Activated B cell treated with CpG ODN at 0.5 μM for 24 hours (primary cell): ENCODE measurements around the gene C11orf65. TPM values are rescaled to one million over a fixed set of nuclear protein-coding genes. Genes with fewer than 3 reads are reported as not detected.

Experiments
- ATAC-seq: fragments of 200-7000 bp; cut with Tn5 transposase; one replicate; pipeline ENCODE4 v1.10.0; 2021; ENCODE audit warnings: low read depth, mild to moderate bottlenecking, moderate library complexity
- CTCF ChIA-PET: fragments of 350-600 bp; sonication (Branson Sonifier 250); formaldehyde crosslinking; loops from one replicate; lab custom pipeline; 2021; ENCODE audit warnings: antibody characterized with exemption; lab: Charles Lee
- POLR2A ChIA-PET: fragments of 350-600 bp; sonication (Branson Sonifier 250); formaldehyde crosslinking; loops from one replicate; lab custom pipeline; 2021; ENCODE audit warnings: antibody characterized with exemption; lab: Charles Lee
- DNase-seq: peaks from one replicate; pipeline ENCODE4 v3.0.0; 2022
- H3K27ac Mint-ChIP-seq: one replicate; pipeline ENCODE4 v1.8.0; 2020; ENCODE audit warnings: mixed read lengths
- H3K27me3 Mint-ChIP-seq: one replicate; pipeline ENCODE4 v1.8.0; 2021; ENCODE audit warnings: mixed read lengths
- H3K36me3 Mint-ChIP-seq: one replicate; pipeline ENCODE4 v1.8.0; 2021; ENCODE audit warnings: low read depth, mixed read lengths
- H3K4me1 Mint-ChIP-seq: one replicate; pipeline ENCODE4 v1.8.0; 2021; ENCODE audit warnings: mixed read lengths
- H3K4me3 Mint-ChIP-seq: one replicate; pipeline ENCODE4 v1.8.0; 2020; ENCODE audit warnings: mild to moderate bottlenecking, mixed read lengths
- H3K9me3 Mint-ChIP-seq: one replicate; pipeline ENCODE4 v1.8.0; 2020; ENCODE audit warnings: mixed read lengths
- intact Hi-C: fragments of 100-400 bp; cut with micrococcal nuclease; formaldehyde crosslinking; loops from one replicate; pipeline ENCODE4 v1.15.1; 2024
- total RNA-seq: library from RNA; stranded (reverse); gene quantifications from 2 replicates; pipeline ENCODE4 v1.2.3, GENCODE V29; 2022
- TF ChIP-seq, protein P1 (sequence below): fragments of 200-600 bp; IDR thresholded peaks from one replicate; pipeline ENCODE4 v1.8.0; 2022; ENCODE audit warnings: antibody characterized with exemption, mild to moderate bottlenecking

Gene C11orf65
- total RNA-seq, 1 donor from 2014 or later = 1.7 TPM

DNA sequence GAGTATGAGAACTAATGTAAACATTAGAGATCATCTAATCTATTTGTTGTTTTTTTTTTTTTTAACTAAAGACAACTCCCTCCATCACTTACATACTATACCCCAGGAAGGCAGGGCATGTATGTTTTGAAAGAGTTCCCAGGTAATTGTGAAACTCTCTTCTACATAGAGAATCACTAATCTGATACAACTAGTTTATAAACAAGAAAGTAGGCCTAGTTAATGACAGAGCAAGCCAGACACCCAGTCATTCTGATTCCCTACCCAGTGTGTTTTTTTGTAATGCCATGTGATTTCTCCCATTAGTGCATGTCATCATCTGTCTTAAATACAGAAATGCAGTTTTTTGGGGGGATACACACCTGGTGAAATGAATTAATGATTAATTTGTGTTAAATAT, 120.9 kb downstream of the C11orf65 start:
- POLR2A ChIA-PET = no interaction called here
- intact Hi-C loops = no loop called here
- Mint-ChIP-seq H3K36me3 (peaks cover 72% of the 10 kb centered on the region), H3K4me3 (no peak overlapping the region), H3K27me3 (no peaks in the 10 kb centered on the region), H3K4me1 (no peaks in the 10 kb centered on the region), H3K27ac (no peak overlapping the region), H3K9me3 (no peaks in the 10 kb centered on the region)
- TF ChIP-seq, protein P1, sequence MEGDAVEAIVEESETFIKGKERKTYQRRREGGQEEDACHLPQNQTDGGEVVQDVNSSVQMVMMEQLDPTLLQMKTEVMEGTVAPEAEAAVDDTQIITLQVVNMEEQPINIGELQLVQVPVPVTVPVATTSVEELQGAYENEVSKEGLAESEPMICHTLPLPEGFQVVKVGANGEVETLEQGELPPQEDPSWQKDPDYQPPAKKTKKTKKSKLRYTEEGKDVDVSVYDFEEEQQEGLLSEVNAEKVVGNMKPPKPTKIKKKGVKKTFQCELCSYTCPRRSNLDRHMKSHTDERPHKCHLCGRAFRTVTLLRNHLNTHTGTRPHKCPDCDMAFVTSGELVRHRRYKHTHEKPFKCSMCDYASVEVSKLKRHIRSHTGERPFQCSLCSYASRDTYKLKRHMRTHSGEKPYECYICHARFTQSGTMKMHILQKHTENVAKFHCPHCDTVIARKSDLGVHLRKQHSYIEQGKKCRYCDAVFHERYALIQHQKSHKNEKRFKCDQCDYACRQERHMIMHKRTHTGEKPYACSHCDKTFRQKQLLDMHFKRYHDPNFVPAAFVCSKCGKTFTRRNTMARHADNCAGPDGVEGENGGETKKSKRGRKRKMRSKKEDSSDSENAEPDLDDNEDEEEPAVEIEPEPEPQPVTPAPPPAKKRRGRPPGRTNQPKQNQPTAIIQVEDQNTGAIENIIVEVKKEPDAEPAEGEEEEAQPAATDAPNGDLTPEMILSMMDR = no peak
- DNase-seq = no peak
- CTCF ChIA-PET = no interaction called here
- no peak for ATAC-seq

DNA sequence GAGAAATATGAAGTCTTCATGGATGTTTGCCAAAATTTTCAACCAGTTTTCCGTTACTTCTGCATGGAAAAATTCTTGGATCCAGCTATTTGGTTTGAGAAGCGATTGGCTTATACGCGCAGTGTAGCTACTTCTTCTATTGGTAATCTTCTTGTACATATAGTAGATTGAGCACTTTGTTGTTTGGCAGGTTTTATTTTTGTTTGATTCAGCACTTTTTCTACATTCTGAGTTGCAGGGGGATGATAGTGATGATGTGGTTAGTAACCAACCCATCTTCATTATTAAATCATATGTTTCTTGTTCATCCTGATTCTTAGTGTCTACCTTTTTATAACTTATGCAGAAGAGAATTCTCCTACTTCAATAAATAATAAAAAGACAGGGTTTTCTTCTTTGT, 121.6 kb downstream of the C11orf65 start:
- TF ChIP-seq, protein P1 = no peak
- no peaks in the 10 kb centered on the region for H3K9me3 Mint-ChIP-seq
- H3K4me3 Mint-ChIP-seq = no peak overlapping the region
- H3K27ac Mint-ChIP-seq = no peak overlapping the region
- H3K36me3 Mint-ChIP-seq = peaks cover 67% of the 10 kb centered on the region
- DNase-seq = no peak
- ATAC-seq = no peak
- H3K27me3 Mint-ChIP-seq = no peaks in the 10 kb centered on the region
- H3K4me1 Mint-ChIP-seq = no peaks in the 10 kb centered on the region
- intact Hi-C loops = no loop called here
- CTCF ChIA-PET = no interaction called here
- POLR2A ChIA-PET = no interaction called here

DNA sequence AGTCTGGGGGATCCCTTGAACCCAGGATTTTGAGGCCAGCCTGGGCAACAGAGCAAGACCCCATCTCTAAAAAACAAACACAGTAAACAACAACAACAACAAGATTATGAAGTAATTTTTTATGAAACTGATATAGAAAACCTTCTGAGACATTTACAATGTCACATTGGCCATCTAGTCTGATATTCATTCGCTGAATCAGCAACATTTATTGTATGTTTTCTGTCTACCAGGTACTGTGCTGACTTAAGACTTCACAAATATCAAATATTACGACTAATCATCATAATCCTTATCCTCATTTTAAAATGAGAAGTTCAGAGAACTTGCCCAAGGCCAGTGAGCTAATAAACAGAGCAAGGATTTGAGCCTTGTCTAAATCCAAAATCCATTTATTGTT, 123.6 kb downstream of the C11orf65 start:
- CTCF ChIA-PET = no interaction called here
- POLR2A ChIA-PET = no interaction called here
- TF ChIP-seq, protein P1 = no peak
- DNase-seq (no peak), ATAC-seq (no peak)
- intact Hi-C loops = loop anchor here (5.0 kb wide), 1 partner anchor 304 kb away; no protein-coding TSS in a partner anchor
- Mint-ChIP-seq H3K36me3 (peaks cover 53% of the 10 kb centered on the region), H3K4me3 (no peak overlapping the region), H3K27me3 (no peaks in the 10 kb centered on the region), H3K4me1 (no peaks in the 10 kb centered on the region), H3K27ac (no peak overlapping the region), H3K9me3 (no peaks in the 10 kb centered on the region)

DNA sequence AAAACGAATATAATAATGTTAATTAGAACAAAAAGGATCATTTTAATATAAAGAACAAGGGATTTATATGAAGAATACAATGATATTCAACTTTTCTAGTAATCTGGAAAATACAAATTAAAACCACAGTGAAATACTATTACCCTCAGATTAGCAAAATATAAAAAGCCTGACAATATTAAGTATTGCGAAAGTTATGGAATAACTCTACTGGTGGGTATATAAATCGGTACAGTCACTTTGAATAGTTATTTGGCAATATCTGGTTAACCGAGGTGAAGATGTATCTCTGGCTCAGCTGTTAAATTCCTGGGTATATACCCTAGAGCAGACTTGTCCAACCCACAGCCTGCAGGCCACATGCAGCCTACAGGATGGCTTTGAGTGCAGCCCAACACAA, 125.7 kb downstream of the C11orf65 start:
- intact Hi-C loops = loop anchor here (5.0 kb wide), 1 partner anchor 306 kb away; no protein-coding TSS in a partner anchor
- H3K27me3 Mint-ChIP-seq = no peaks in the 10 kb centered on the region
- no peak overlapping the region for H3K4me3 Mint-ChIP-seq
- ChIA-PET POLR2A (interaction anchor here (0.6 kb wide), 1 partner anchor 257 kb away, joined by 3 read pairs; no protein-coding TSS in a partner anchor), CTCF (no interaction called here)
- H3K36me3 Mint-ChIP-seq = peaks cover 58% of the 10 kb centered on the region
- TF ChIP-seq, protein P1 = no peak
- DNase-seq = no peak
- no peak for ATAC-seq
- H3K4me1 Mint-ChIP-seq = no peaks in the 10 kb centered on the region
- H3K9me3 Mint-ChIP-seq = no peaks in the 10 kb centered on the region
- H3K27ac Mint-ChIP-seq = no peak overlapping the region

DNA sequence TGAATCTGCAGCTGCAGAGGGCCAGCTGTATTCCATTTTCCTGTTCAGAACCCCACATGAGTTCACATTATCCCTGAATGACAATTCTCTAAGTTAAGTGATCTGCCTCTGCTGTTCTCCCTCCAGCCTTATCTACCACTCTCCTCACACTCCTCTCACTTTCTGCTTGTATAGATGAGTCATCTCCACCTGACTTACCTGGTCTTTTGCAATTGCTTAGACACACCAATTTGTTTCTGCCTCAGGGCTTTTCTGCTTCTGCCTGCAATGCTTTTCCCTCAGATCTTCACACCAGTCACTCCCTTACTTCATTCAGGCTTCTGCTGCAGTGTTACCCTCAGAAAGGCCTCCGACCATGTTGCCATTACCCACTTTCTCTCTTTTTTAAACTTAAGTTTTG, 126.4 kb downstream of the C11orf65 start:
- Mint-ChIP-seq H3K4me3 (no peak overlapping the region), H3K27me3 (no peaks in the 10 kb centered on the region), H3K9me3 (no peaks in the 10 kb centered on the region), H3K4me1 (no peaks in the 10 kb centered on the region), H3K36me3 (peaks cover 58% of the 10 kb centered on the region), H3K27ac (no peak overlapping the region)
- ATAC-seq = no peak
- intact Hi-C loops = loop anchor here (5.0 kb wide), 1 partner anchor 306 kb away; no protein-coding TSS in a partner anchor
- no peak for DNase-seq
- ChIA-PET POLR2A (no interaction called here), CTCF (no interaction called here)
- TF ChIP-seq, protein P1 = no peak
